Activated CD4-positive, alpha-beta T cell treated with anti-CD3 and anti-CD28 coated beads, Interleukin-2, Interleukin-6, amounts not matched to agents 100 ng/mL and 50 ng/mL, durations not matched to agents 16 hours and 8 hours (primary cell): Measurements from ENCODE around the gene CCDC172.
"Not testable (repeated sequence)": the region's sequence is repeated elsewhere in the genome, so short reads cannot be mapped to it uniquely, and the experiment has no call there.

Experiments used
- DNase-seq: peaks from one replicate; pipeline ENCODE4 v3.0.0-alpha.2; 2020

Gene CCDC172

GRCh38 chr10:116352125-116352524 is 27.9 kb downstream of the CCDC172 start:
- no peak for DNase-seq

GRCh38 chr10:116353817-116354216 is 29.6 kb downstream of the CCDC172 start:
- DNase-seq, result no peak

- DNase-seq, result no peak
Observed at GRCh38 chr10:116355341-116355740, 31.1 kb downstream of the CCDC172 start.

- DNase-seq, result no peak
Observed at GRCh38 chr10:116356833-116357232, 32.6 kb downstream of the CCDC172 start.

- DNase-seq, result no peak
Observed at GRCh38 chr10:116364868-116365267, 40.6 kb downstream of the CCDC172 start.

GRCh38 chr10:116371737-116372136 is 47.5 kb downstream of the CCDC172 start:
- no peak for DNase-seq

- no peak for DNase-seq
Observed at GRCh38 chr10:116382290-116382689, 58.0 kb downstream of the CCDC172 start.

GRCh38 chr10:116385311-116385710 is 61.1 kb downstream of the CCDC172 start:
- DNase-seq, result no peak

- peak; percentile 22 for DNase-seq
Observed at GRCh38 chr10:116385994-116386809, 62.0 kb downstream of the CCDC172 start.

GRCh38 chr10:116393246-116393831 is 69.1 kb downstream of the CCDC172 start:
- not testable (repeated sequence) for DNase-seq

GRCh38 chr10:116395223-116395985 is 71.2 kb downstream of the CCDC172 start:
- no peak for DNase-seq

- no peak for DNase-seq
Observed at GRCh38 chr10:116398224-116398623, 74.0 kb downstream of the CCDC172 start.

GRCh38 chr10:116402858-116403257 is 78.6 kb downstream of the CCDC172 start:
- DNase-seq, result no peak

GRCh38 chr10:116403740-116404250 is 79.5 kb downstream of the CCDC172 start:
- DNase-seq, result no peak

- no peak for DNase-seq
Observed at GRCh38 chr10:116408719-116409118, 84.5 kb downstream of the CCDC172 start.

GRCh38 chr10:116410351-116410750 is 86.1 kb downstream of the CCDC172 start:
- DNase-seq, result no peak

- DNase-seq, result peak; percentile 5
Observed at GRCh38 chr10:116417821-116418220, 93.6 kb downstream of the CCDC172 start.

GRCh38 chr10:116418389-116418788 is 94.1 kb downstream of the CCDC172 start:
- no peak for DNase-seq

- no peak for DNase-seq
Observed at GRCh38 chr10:116421815-116422214, 97.6 kb downstream of the CCDC172 start.

GRCh38 chr10:116427671-116428070 is 103.4 kb downstream of the CCDC172 start, which contains the start of gene PNLIPRP3:
Gene PNLIPRP3 (plus strand): TSS chr10:116427847. CDS start chr10:116428013, 166 bp downstream.
- DNase-seq, result no peak

- no peak for DNase-seq
Observed at GRCh38 chr10:116429288-116429977, 105.2 kb downstream of the CCDC172 start.
